Heart right ventricle (tissue), 16 donors: ENCODE measurements around the gene ECD. TPM values are rescaled to one million over a fixed set of nuclear protein-coding genes. Genes with fewer than 3 reads are reported as not detected.

Experiments
- ATAC-seq, 8 donors: fragments of 200-7000 bp; cut with Tn5 transposase; one replicate each; pipeline ENCODE4 v1.9.1; 2020; ENCODE audit warnings: mild to moderate bottlenecking in 8 of 8, moderate library complexity in 8 of 8, moderate number of reproducible peaks in 1 of 8
- DNase-seq, 2 donors: peaks; one replicate each; pipeline ENCODE4 v3.0.0-alpha.2; 2020
- H3K27ac ChIP-seq, 10 donors: fragments of 200-600 bp; sonication (generic) in 2 of 10; one replicate each; pipeline versions ENCODE4 v1.5.0 to v1.8.0; 2020 to 2022; ENCODE audit warnings: mild to moderate bottlenecking in 3 of 10
- H3K27me3 ChIP-seq, 7 donors: fragments of 200-600 bp; one replicate each; pipeline ENCODE4 v1.8.0; 2021 to 2022; ENCODE audit warnings: mild to moderate bottlenecking in 2 of 7
- H3K36me3 ChIP-seq, 9 donors: fragments of 200-600 bp; sonication (generic) in 1 of 9; one replicate each; pipeline versions ENCODE4 v1.5.0 to v1.8.0; 2020 to 2022; ENCODE audit warnings: mild to moderate bottlenecking in 2 of 9
- H3K4me1 ChIP-seq, 9 donors: fragments of 200-600 bp; sonication (generic) in 1 of 9; one replicate each; pipeline versions ENCODE4 v1.5.0 to v1.8.0; 2020 to 2022; ENCODE audit warnings: mild to moderate bottlenecking in 4 of 9
- H3K4me3 ChIP-seq, 10 donors: fragments of 200-600 bp; sonication (generic) in 2 of 10; one replicate each; pipeline versions ENCODE4 v1.5.0 to v1.8.0; 2020 to 2022; ENCODE audit warnings: mild to moderate bottlenecking in 7 of 10, moderate library complexity in 2 of 10
- H3K9me3 ChIP-seq, 11 donors: fragments of 200-600 bp in 10 of 11; sonication (generic) in 2 of 11; one replicate each; pipeline versions ENCODE4 v1.5.0 to v1.8.0; 2013 to 2022; ENCODE audit warnings: mild to moderate bottlenecking in 2 of 11, control low read depth in 1 of 11, moderate library complexity in 1 of 11
- CTCF ChIP-seq, 9 donors: fragments of 200-600 bp; sonication (generic) in 2 of 9; IDR thresholded peaks; one replicate each; pipeline versions ENCODE4 v1.5.0 to v1.8.0; 2021 to 2022; ENCODE audit warnings: antibody characterized with exemption in 9 of 9, mild to moderate bottlenecking in 5 of 9, moderate library complexity in 1 of 9
- WGBS, 2 donors: extraction: QIAGEN DNeasy Blood & Tissue Kit; methylation state at CpG; one replicate each; pipeline ENCODE4 v1.1.7; 2013; ENCODE audit warnings: inconsistent platforms in 1 of 2; 5-methylcytosine and 5-hydroxymethylcytosine counted together
- intact Hi-C, 10 donors: fragments of 100-400 bp; cut with DNase I; formaldehyde crosslinking; loops; one replicate each; pipeline versions ENCODE4 v1.11.1 to v1.14.2; 2022
- polyA plus RNA-seq, 2 donors: library from polyadenylated mRNA; stranded (reverse); fragments of 200-250 nt; gene quantifications; one replicate each; pipeline ENCODE4 v1.2.3, GENCODE V29; 2013
- total RNA-seq, 10 donors: library from RNA; stranded (reverse); fragmentation: NEBNext Ultra II Directional in 3 of 10; extraction: Animal tissue kit (Norgen Biotek cat#: 25700) in 3 of 10; gene quantifications; one replicate each; pipeline versions ENCODE4 v1.2.1 to v1.2.4, GENCODE V29; 2021 to 2023
- donor health status: Arrhythmogenic right ventricular cardiomyopathy.
- donor health status: ischemic (EF 13 %, LVEDD 7.1; RV severe dilation, severe dysfunction).
- donor health status: healthy with polysubstance abuse.
- donor health status: DM: no; HTN: yes; CAD: no.
- donor health status: DM: no; HTN: no; CAD: no.
- donor health status: ischemic (EF 25% LVEDD 6.9; RV normal size, moderate dysfunction).
- donor health status: ischemic (EF 25% LVEDD 5.7; RV mildly dilated, moderate dysfunction).
- donor health status: healthy.
- donor health status: DM: yes; HTN: yes; CAD: no.
- donor health status: Ischemic cardiomyopathy.
- donor health status: ischemic (EF 35%, LVEDD 5.7; RV mildly dilated, moderate dysfunction).
- donor health status: nonischemic (EF 11% LVEDD 7.7; RV severe dilation, severe dysfunction).
- donor health status: DM: yes; HTN: yes; CAD: no.
- donor health status: PGD.
- donor health status: ischemic (EF 29% LVEDD 5.4; RV normal size, mild dysfunction).
- donor health status: nonischemic (EF 23%, LVEDD 6.1; RV moderate dilation, normal function).

ECD gene
- total and polyA plus RNA-seq, 12 donors = 5.8 to 22.9 (median 18.2) TPM

GRCh38 chr10:73205890-73206289, 38.1 kb upstream of the ECD start:
- H3K36me3 ChIP-seq = peaks cover 0 to 49% (median 0%) of the 10 kb centered on the region in 9 donors
- no peaks in the 10 kb centered on the region for H3K9me3 ChIP-seq
- ATAC-seq (no peak), DNase-seq (no peak)
- H3K27ac ChIP-seq = no peak overlapping the region
- TF ChIP-seq CTCF (IDR thresholded peaks at IDR 0.05) = no peak
- no peak overlapping the region for H3K4me3 ChIP-seq
- H3K4me1 ChIP-seq = peaks cover 0 to 5% (median 0%) of the 10 kb centered on the region in 9 donors
- intact Hi-C loops = no loop called here
- 94 to 98% methylated on average over 1 of the region's 1 CpG for WGBS, 2 donors
- H3K27me3 ChIP-seq = no peaks in the 10 kb centered on the region

- H3K27me3 ChIP-seq = no peaks in the 10 kb centered on the region
- TF ChIP-seq CTCF (IDR thresholded peaks at IDR 0.05) = no peak
- intact Hi-C loops = no loop called here
- H3K9me3 ChIP-seq = no peaks in the 10 kb centered on the region
- WGBS, 2 donors = 92 to 96% methylated on average over 3 of the region's 3 CpGs
- H3K4me3 ChIP-seq = no peak overlapping the region
- no peak for DNase-seq
- peaks cover 0 to 49% (median 0%) of the 10 kb centered on the region in 9 donors for H3K36me3 ChIP-seq
- H3K27ac ChIP-seq = no peak overlapping the region
- H3K4me1 ChIP-seq = peaks cover 0 to 5% (median 0%) of the 10 kb centered on the region in 9 donors
- no peak for ATAC-seq
These were observed 37.3 kb upstream of the ECD start for GRCh38 chr10:73205081-73205480.

GRCh38 chr10:73190188-73190587, 22.4 kb upstream of the ECD start:
- ATAC-seq (no peak), DNase-seq (no peak)
- 96 to 98% methylated on average over 5 of the region's 5 CpGs for WGBS, 2 donors

GRCh38 chr10:73186266-73186665, 18.5 kb upstream of the ECD start:
- H3K36me3 ChIP-seq = peaks cover 0 to 55% (median 10%) of the 10 kb centered on the region in 9 donors
- H3K27ac ChIP-seq = no peak overlapping the region
- no peak overlapping the region for H3K4me3 ChIP-seq
- no peaks in the 10 kb centered on the region for H3K27me3 ChIP-seq
- intact Hi-C loops = no loop called here
- H3K4me1 ChIP-seq = no peaks in the 10 kb centered on the region
- TF ChIP-seq CTCF (IDR thresholded peaks at IDR 0.05) = no peak
- 89 to 98% methylated on average over 1 of the region's 1 CpG for WGBS, 2 donors
- ATAC-seq = no peak
- peaks cover 0 to 3% (median 0%) of the 10 kb centered on the region in 11 donors for H3K9me3 ChIP-seq
- DNase-seq = no peak

More at GRCh38 chr10:73190188-73190587, 22.4 kb upstream of the ECD start:
- peaks cover 0 to 50% (median 10%) of the 10 kb centered on the region in 9 donors for H3K36me3 ChIP-seq
- TF ChIP-seq CTCF (IDR thresholded peaks at IDR 0.05) = no peak
- H3K4me1 ChIP-seq = no peaks in the 10 kb centered on the region
- H3K4me3 ChIP-seq = no peak overlapping the region
- intact Hi-C loops = no loop called here
- H3K27me3 ChIP-seq = no peaks in the 10 kb centered on the region
- no peaks in the 10 kb centered on the region for H3K9me3 ChIP-seq
- H3K27ac ChIP-seq = no peak overlapping the region
